Vagina (tissue), 2 donors: ENCODE results near the gene CUEDC1.

Experiments
- POLR2A ChIP-seq, 2 donors: fragments of 450-650 bp; IDR thresholded peaks; one replicate each; pipeline ENCODE4 v1.6.1; 2017; ENCODE audit warnings: antibody characterized with exemption in 2 of 2, mild to moderate bottlenecking in 2 of 2, moderate library complexity in 2 of 2
- POLR2AphosphoS5 ChIP-seq, 2 donors: sonication (generic); formaldehyde crosslinking; IDR thresholded peaks; one replicate each; pipeline ENCODE4 v1.9.0; 2017; ENCODE audit warnings: antibody characterized with exemption in 2 of 2, mild to moderate bottlenecking in 2 of 2, low read depth in 1 of 2; ENCODE audit not compliant: insufficient read depth in 1 of 2

- TF ChIP-seq POLR2AphosphoS5 (IDR thresholded peaks at IDR 0.05; ENCODE audit: insufficient read depth in 1 of 2, low read depth in 1 of 2): no peak
- no peak for TF ChIP-seq POLR2A (IDR thresholded peaks at IDR 0.05)
Observed at GRCh38 chr17:57903961-57904360, 51.3 kb downstream of the CUEDC1 start.
